Measurements from ENCODE around the gene EPC1.

Gene EPC1

DNA sequence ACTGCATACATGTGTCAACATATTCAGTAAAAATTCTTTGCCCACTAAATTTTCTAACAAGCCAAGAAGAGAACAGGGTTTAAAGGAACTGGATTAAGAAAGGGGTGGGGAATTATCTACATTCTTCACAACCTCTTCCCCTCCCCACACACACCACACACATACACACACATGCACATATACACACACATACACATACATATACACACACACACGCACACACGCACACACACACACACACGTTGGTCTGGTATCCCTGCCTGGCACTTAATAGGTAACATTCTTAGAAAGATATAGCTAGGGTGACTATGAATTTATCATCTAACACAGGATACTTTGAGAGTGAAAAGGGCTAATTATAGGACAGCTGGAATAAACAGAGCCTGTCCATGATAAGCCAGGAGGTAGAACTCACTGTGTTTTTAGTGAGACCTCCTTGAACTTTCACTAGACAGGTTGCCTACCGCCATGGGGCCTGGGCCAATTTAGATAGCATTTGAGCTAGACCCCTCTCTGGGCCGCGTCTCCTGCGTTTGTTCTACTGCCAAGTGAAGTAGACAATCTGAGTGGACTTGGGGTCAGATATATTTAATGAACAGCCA lies 33.1 kb upstream of the EPC1 start:
- peak; percentile 3 for DNase-seq (ENCODE audit: low spot score)
- Histone ChIP-seq H3K18ac (ENCODE audit: low read length) (no peak overlapping the region), H4K91ac (ENCODE audit: low read depth, low read length, poor library complexity) (no peak overlapping the region), H3K9me3 (replicated peaks in 1 of 2; ENCODE audit: control insufficient read depth in 2 of 2, insufficient read depth in 1 of 2, low read depth in 1 of 2, low read length in 2 of 2) (no peaks in the 10 kb centered on the region), H3K4me1 (ENCODE audit: control insufficient read depth in 2 of 2, insufficient read depth in 1 of 2, low read depth in 1 of 2, low read length in 2 of 2) (peaks cover 5 to 6% of the 10 kb centered on the region in 2 donors), H2AFZ (ENCODE audit: low read length) (peak overlapping the region; percentile 86), H2BK5ac (ENCODE audit: low read length) (no peak overlapping the region), H3K4ac (ENCODE audit: low read length) (no peak overlapping the region), H3K4me3 (ENCODE audit: low read length in 2 of 2) (peak overlapping the region in 1 of 2 donors; percentile 75), H2AK5ac (ENCODE audit: low read depth, low read length) (no peak overlapping the region), H3K79me1 (ENCODE audit: low read depth, low read length) (no peaks in the 10 kb centered on the region), H2BK12ac (ENCODE audit: low read length) (no peak overlapping the region), H3K9ac (ENCODE audit: low read depth, low read length, poor library complexity) (peak overlapping the region; percentile 44), H4K8ac (ENCODE audit: low read depth, low read length) (peak overlapping the region; percentile 65), H3K27me3 (ENCODE audit: control insufficient read depth in 3 of 3, insufficient read depth in 3 of 3, low read depth in 1 of 3, low read length in 3 of 3) (no peaks in the 10 kb centered on the region), H3K14ac (ENCODE audit: low read length) (no peak overlapping the region), H3K27ac (replicated peaks; ENCODE audit: low read length) (peak overlapping the region; percentile 87), H2BK15ac (ENCODE audit: low read length) (no peak overlapping the region), H3K36me3 (replicated peaks in 1 of 2; ENCODE audit: control insufficient read depth in 2 of 2, insufficient read depth in 2 of 2, low read length in 2 of 2) (no peaks in the 10 kb centered on the region), H3K23ac (ENCODE audit: low read depth, low read length, poor library complexity) (no peak overlapping the region), H2BK120ac (ENCODE audit: low read depth, low read length) (no peak overlapping the region), H3K4me2 (ENCODE audit: insufficient read depth, low read length, poor library complexity, severe bottlenecking) (no peak overlapping the region)
- no CpG with 5 or more reads among the region's 7 CpGs for WGBS, 2 donors (ENCODE audit: extremely low coverage in 2 of 2, insufficient read length in 2 of 2, insufficient replicate concordance in 1 of 2)

DNA sequence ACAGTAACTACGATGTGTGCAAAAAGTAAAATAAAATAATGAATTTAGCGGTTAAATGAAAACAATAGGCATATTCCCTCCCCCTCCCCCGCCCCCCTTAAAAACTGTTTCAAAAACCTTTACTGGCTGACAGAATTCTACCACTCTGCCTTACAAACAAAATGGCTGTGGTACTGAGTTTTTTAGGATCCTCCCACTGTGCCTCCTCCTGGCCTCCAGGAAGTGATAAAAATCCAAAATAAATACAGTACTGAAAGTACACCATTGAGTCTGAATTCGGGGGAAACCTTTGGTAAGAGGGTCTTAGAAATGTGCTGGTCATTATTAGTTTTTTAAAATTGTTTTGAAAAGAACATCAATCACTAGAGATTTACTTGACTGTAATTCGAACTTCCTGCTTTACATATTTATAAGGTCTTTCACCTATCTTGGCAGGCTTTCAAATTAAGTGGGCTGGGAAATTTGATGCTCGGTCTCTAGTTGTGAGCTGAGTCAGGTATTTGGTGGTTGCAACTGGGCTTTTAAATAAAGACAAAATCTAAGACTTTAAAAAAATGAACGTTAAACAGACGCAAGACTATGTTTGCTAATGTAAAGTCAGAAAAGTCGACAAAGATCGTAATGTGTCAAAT lies 32.5 kb upstream of the EPC1 start:
- no peak overlapping the region for H2BK12ac ChIP-seq (ENCODE audit: low read length)
- H3K4me1 ChIP-seq (ENCODE audit: control insufficient read depth in 2 of 2, insufficient read depth in 1 of 2, low read depth in 1 of 2, low read length in 2 of 2): peaks cover 5 to 6% of the 10 kb centered on the region in 2 donors
- H3K23ac ChIP-seq (ENCODE audit: low read depth, low read length, poor library complexity): no peak overlapping the region
- peak; percentile 23 for DNase-seq (ENCODE audit: low spot score)
- H3K9me3 ChIP-seq (replicated peaks in 1 of 2; ENCODE audit: control insufficient read depth in 2 of 2, insufficient read depth in 1 of 2, low read depth in 1 of 2, low read length in 2 of 2): peaks cover 0 to 2% of the 10 kb centered on the region in 2 donors
- no peak overlapping the region for H4K91ac ChIP-seq (ENCODE audit: low read depth, low read length, poor library complexity)
- H2AK5ac ChIP-seq (ENCODE audit: low read depth, low read length): no peak overlapping the region
- H3K36me3 ChIP-seq (replicated peaks in 1 of 2; ENCODE audit: control insufficient read depth in 2 of 2, insufficient read depth in 2 of 2, low read length in 2 of 2): no peaks in the 10 kb centered on the region
- peak overlapping the region; percentile 25 for H3K4me2 ChIP-seq (ENCODE audit: insufficient read depth, low read length, poor library complexity, severe bottlenecking)
- no peak overlapping the region for H3K18ac ChIP-seq (ENCODE audit: low read length)
- H3K14ac ChIP-seq (ENCODE audit: low read length): no peak overlapping the region
- H2AFZ ChIP-seq (ENCODE audit: low read length): peak overlapping the region; percentile 86
- H3K79me1 ChIP-seq (ENCODE audit: low read depth, low read length): no peaks in the 10 kb centered on the region
- WGBS, 2 donors (ENCODE audit: extremely low coverage in 2 of 2, insufficient read length in 2 of 2, insufficient replicate concordance in 1 of 2): no CpG with 5 or more reads among the region's 10 CpGs
- peak overlapping the region; percentile 94 for H3K27ac ChIP-seq (replicated peaks; ENCODE audit: low read length)
- no peak overlapping the region for H3K9ac ChIP-seq (ENCODE audit: low read depth, low read length, poor library complexity)
- no peak overlapping the region for H2BK5ac ChIP-seq (ENCODE audit: low read length)
- H3K4me3 ChIP-seq (ENCODE audit: low read length in 2 of 2): peak overlapping the region in 1 of 2 donors; percentile 75
- H2BK120ac ChIP-seq (ENCODE audit: low read depth, low read length): no peak overlapping the region
- no peaks in the 10 kb centered on the region for H3K27me3 ChIP-seq (ENCODE audit: control insufficient read depth in 3 of 3, insufficient read depth in 3 of 3, low read depth in 1 of 3, low read length in 3 of 3)
- no peak overlapping the region for H4K8ac ChIP-seq (ENCODE audit: low read depth, low read length)
- no peak overlapping the region for H3K4ac ChIP-seq (ENCODE audit: low read length)
- no peak overlapping the region for H2BK15ac ChIP-seq (ENCODE audit: low read length)

DNA sequence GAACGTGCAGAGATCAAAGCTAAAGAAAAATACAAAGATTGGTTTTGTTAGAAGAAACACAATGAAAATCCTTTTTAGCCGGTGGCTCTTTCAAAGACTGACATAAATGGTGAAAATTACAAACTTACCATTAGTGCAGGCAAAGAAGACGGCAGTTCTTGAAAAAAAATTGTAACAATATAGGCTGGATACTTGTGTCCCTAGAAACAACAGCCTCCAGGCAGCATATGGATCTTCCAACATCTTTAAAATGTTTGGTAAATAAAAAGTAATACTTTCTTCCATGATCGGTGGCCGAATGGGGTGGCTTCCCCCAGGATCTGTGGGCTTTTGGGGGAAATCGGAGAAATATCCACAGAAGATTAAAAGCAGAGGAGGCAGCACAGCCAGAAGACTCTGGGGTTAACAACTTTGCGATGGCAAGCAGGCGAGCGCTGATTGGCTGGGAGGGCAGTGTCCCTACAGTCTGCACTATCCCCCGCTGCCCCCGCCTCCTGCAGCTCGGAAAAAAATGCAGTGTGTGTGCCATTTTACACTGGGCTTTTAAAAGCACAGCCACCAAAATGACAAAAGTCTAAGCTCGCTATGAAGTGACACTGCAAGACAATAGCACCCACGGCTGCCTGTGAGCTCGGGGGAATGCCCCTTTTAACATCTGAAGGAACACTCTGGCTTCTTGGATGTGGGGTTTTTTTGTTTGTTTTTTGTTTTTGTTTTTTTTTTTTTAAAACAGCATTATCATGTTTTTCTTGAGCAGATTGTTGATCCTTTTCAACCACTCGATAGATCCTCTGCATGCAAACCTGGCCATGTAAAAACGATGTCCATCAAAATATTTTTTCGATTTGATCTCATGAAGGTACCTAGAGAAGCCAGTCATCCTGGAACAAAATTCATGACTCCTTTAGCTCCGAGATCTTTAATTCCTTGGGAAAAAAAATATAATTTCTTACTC lies 31.7 kb upstream of the EPC1 start:
- Histone ChIP-seq H2BK5ac (ENCODE audit: low read length) (peak overlapping the region; percentile 84), H3K4me2 (ENCODE audit: insufficient read depth, low read length, poor library complexity, severe bottlenecking) (peak overlapping the region; percentile 77), H3K4me1 (ENCODE audit: control insufficient read depth in 2 of 2, insufficient read depth in 1 of 2, low read depth in 1 of 2, low read length in 2 of 2) (peaks cover 5 to 6% of the 10 kb centered on the region in 2 donors), H3K36me3 (replicated peaks in 1 of 2; ENCODE audit: control insufficient read depth in 2 of 2, insufficient read depth in 2 of 2, low read length in 2 of 2) (peaks cover 0 to under 1% of the 10 kb centered on the region in 2 donors), H2AFZ (ENCODE audit: low read length) (peak overlapping the region; percentile 86), H3K4me3 (ENCODE audit: low read length in 2 of 2) (peak overlapping the region; percentile 75 to 83), H4K91ac (ENCODE audit: low read depth, low read length, poor library complexity) (no peak overlapping the region), H3K27ac (replicated peaks; ENCODE audit: low read length) (peak overlapping the region; percentile 94), H3K79me1 (ENCODE audit: low read depth, low read length) (no peaks in the 10 kb centered on the region), H3K9ac (ENCODE audit: low read depth, low read length, poor library complexity) (no peak overlapping the region), H2AK5ac (ENCODE audit: low read depth, low read length) (no peak overlapping the region), H3K14ac (ENCODE audit: low read length) (no peak overlapping the region), H3K9me3 (replicated peaks in 1 of 2; ENCODE audit: control insufficient read depth in 2 of 2, insufficient read depth in 1 of 2, low read depth in 1 of 2, low read length in 2 of 2) (peaks cover 0 to 7% of the 10 kb centered on the region in 2 donors), H2BK15ac (ENCODE audit: low read length) (no peak overlapping the region), H3K4ac (ENCODE audit: low read length) (no peak overlapping the region), H2BK120ac (ENCODE audit: low read depth, low read length) (no peak overlapping the region), H3K27me3 (ENCODE audit: control insufficient read depth in 3 of 3, insufficient read depth in 3 of 3, low read depth in 1 of 3, low read length in 3 of 3) (no peaks in the 10 kb centered on the region), H3K18ac (ENCODE audit: low read length) (peak overlapping the region; percentile 81), H2BK12ac (ENCODE audit: low read length) (no peak overlapping the region), H3K23ac (ENCODE audit: low read depth, low read length, poor library complexity) (no peak overlapping the region), H4K8ac (ENCODE audit: low read depth, low read length) (no peak overlapping the region)
- WGBS, 2 donors (ENCODE audit: extremely low coverage in 2 of 2, insufficient read length in 2 of 2, insufficient replicate concordance in 1 of 2): no CpG with 5 or more reads among the region's 19 CpGs
- DNase-seq (ENCODE audit: low spot score): peak; percentile 78

Measured in neuronal stem cell (in vitro differentiated cells).